Liver (tissue), 9 donors: ENCODE data around the gene RGS17. TPM values are rescaled to one million over a fixed set of nuclear protein-coding genes. Genes with fewer than 3 reads are reported as not detected.

Source experiments
- DNase-seq: peaks from one replicate; pipeline ENCODE4 v3.0.0-alpha.2; 2017; ENCODE audit warnings: low spot score
- H3K27ac ChIP-seq, 2 donors: one replicate each; pipeline ENCODE4 v1.7.0; 2013; ENCODE audit warnings: inconsistent platforms in 2 of 2, low read length in 2 of 2, control low read depth in 1 of 2, low read depth in 1 of 2, mild to moderate bottlenecking in 1 of 2
- H3K27me3 ChIP-seq, 4 donors: one replicate each; pipeline versions ENCODE4 v1.6.1 to v1.7.0; 2013; ENCODE audit warnings: low read length in 3 of 4, inconsistent platforms in 1 of 4, mild to moderate bottlenecking in 1 of 4, moderate library complexity in 1 of 4; ENCODE audit not compliant: control insufficient read depth in 4 of 4, insufficient read depth in 4 of 4
- H3K36me3 ChIP-seq, 4 donors: one replicate each; pipeline versions ENCODE4 v1.6.1 to v1.7.0; 2013; ENCODE audit warnings: low read length in 3 of 4, mild to moderate bottlenecking in 3 of 4, low read depth in 1 of 4, moderate library complexity in 1 of 4; ENCODE audit not compliant: control insufficient read depth in 4 of 4, insufficient read depth in 3 of 4
- H3K4me1 ChIP-seq, 4 donors: one replicate each; pipeline versions ENCODE4 v1.6.1 to v1.7.0; 2013; ENCODE audit warnings: low read length in 3 of 4, mild to moderate bottlenecking in 3 of 4, moderate library complexity in 1 of 4; ENCODE audit not compliant: control insufficient read depth in 4 of 4, insufficient read depth in 4 of 4
- H3K4me3 ChIP-seq, 3 donors: one replicate each; pipeline versions ENCODE4 v1.6.1 to v1.7.0; 2013; ENCODE audit warnings: low read length in 3 of 3, control low read depth in 1 of 3, low read depth in 1 of 3, mild to moderate bottlenecking in 1 of 3
- H3K9ac ChIP-seq, 2 donors: one replicate each; pipeline ENCODE4 v1.7.0; 2013; ENCODE audit warnings: low read length in 2 of 2, mild to moderate bottlenecking in 2 of 2, moderate library complexity in 2 of 2, control low read depth in 1 of 2, low read depth in 1 of 2
- H3K9me3 ChIP-seq, 4 donors: one replicate each; pipeline versions ENCODE4 v1.6.1 to v1.7.0; 2013; ENCODE audit warnings: low read length in 3 of 4; ENCODE audit not compliant: control insufficient read depth in 4 of 4
- ATF3 ChIP-seq: IDR thresholded peaks from 2 replicates; pipeline ENCODE4 v1.6.1; 2016; ENCODE audit warnings: antibody characterized with exemption
- CTCF ChIP-seq: fragments of 150-350 bp; IDR thresholded peaks from 2 replicates; pipeline ENCODE4 v1.5.1; 2017; ENCODE audit warnings: improper control_type of control experiment, low read depth, low read length; ENCODE audit not compliant: missing input control
- FOXA1 ChIP-seq: IDR thresholded peaks from 2 replicates; pipeline ENCODE4 v1.6.1; 2016; ENCODE audit warnings: antibody characterized with exemption
- FOXA2 ChIP-seq: IDR thresholded peaks from 2 replicates; pipeline ENCODE4 v1.6.1; 2016; ENCODE audit warnings: antibody characterized with exemption
- GABPA ChIP-seq, 2 donors: IDR thresholded peaks in 1 of 2; conservative IDR thresholded peaks in 1 of 2; 2 replicates each; pipeline ENCODE4 v1.6.1; 2016; ENCODE audit warnings: antibody characterized with exemption in 2 of 2, mild to moderate bottlenecking in 1 of 2, moderate library complexity in 1 of 2
- HNF4A ChIP-seq, 2 donors: conservative IDR thresholded peaks; 2 replicates each; pipeline ENCODE4 v1.6.1; 2016; ENCODE audit warnings: antibody characterized with exemption in 2 of 2, mild to moderate bottlenecking in 2 of 2
- HNF4G ChIP-seq: IDR thresholded peaks from 2 replicates; pipeline ENCODE4 v1.6.1; 2016; ENCODE audit warnings: antibody characterized with exemption
- JUND ChIP-seq, 2 donors: IDR thresholded peaks; 2 replicates each; pipeline ENCODE4 v1.6.1; 2016; ENCODE audit warnings: antibody characterized with exemption in 2 of 2
- MAX ChIP-seq: IDR thresholded peaks from 2 replicates; pipeline ENCODE4 v1.6.1; 2016; ENCODE audit warnings: antibody characterized with exemption
- NR2F2 ChIP-seq: IDR thresholded peaks from 2 replicates; pipeline ENCODE4 v1.6.1; 2016; ENCODE audit warnings: antibody characterized with exemption
- RAD21 ChIP-seq, 2 donors: IDR thresholded peaks; 2 replicates each; pipeline ENCODE4 v1.6.1; 2016; ENCODE audit warnings: antibody characterized with exemption in 2 of 2, mild to moderate bottlenecking in 2 of 2
- REST ChIP-seq: IDR thresholded peaks from 2 replicates; pipeline ENCODE4 v1.6.1; 2016; ENCODE audit warnings: antibody characterized with exemption, mild to moderate bottlenecking
- RXRA ChIP-seq, 2 donors: IDR thresholded peaks; 2 replicates each; pipeline ENCODE4 v1.6.1; 2017 to 2018; ENCODE audit warnings: antibody characterized with exemption in 2 of 2, mild to moderate bottlenecking in 1 of 2
- SP1 ChIP-seq: IDR thresholded peaks from 2 replicates; pipeline ENCODE4 v1.6.1; 2018; ENCODE audit warnings: antibody characterized with exemption, mild to moderate bottlenecking
- YY1 ChIP-seq: IDR thresholded peaks from 2 replicates; pipeline ENCODE4 v1.6.1; 2016; ENCODE audit warnings: antibody characterized with exemption, mild to moderate bottlenecking
- ZBTB33 ChIP-seq: IDR thresholded peaks from 2 replicates; pipeline ENCODE4 v1.6.1; 2016; ENCODE audit warnings: antibody characterized with exemption
- WGBS: extraction: QIAGEN DNeasy Blood & Tissue Kit; methylation state at CpG from one replicate; pipeline ENCODE4 v1.1.7; 2013; 5-methylcytosine and 5-hydroxymethylcytosine counted together
- polyA plus RNA-seq, 2 donors: library from polyadenylated mRNA; stranded (reverse) in 1 of 2; unstranded in 1 of 2; fragments of 200-250 nt in 1 of 2; fragments of >200 nt in 1 of 2; fragmentation: Nextera tagmentation in 1 of 2; extraction: Ambion mirVana in 1 of 2; gene quantifications; one replicate each; pipeline versions ENCODE4 v1.2.1 to v1.2.3, GENCODE V29; 2013 to 2015
- total RNA-seq, 2 donors: library from RNA; depleted of rRNA; stranded (reverse); fragments of >200 nt; gene quantifications; one replicate each; pipeline ENCODE4 v1.2.3, GENCODE V29; 2014
- donor health status: healthy.
- donor health status: healthy.
- donor health status: healthy.
- donor health status: healthy.
- donor health status: healthy.

RGS17 gene
- total and polyA plus RNA-seq, 4 donors, result under 0.01 to 0.09 (median 0.03) TPM

GRCh38 chr6:153043719-153044118, 87.4 kb downstream of the RGS17 start:
- no peaks in the 10 kb centered on the region for H3K4me1 ChIP-seq
- 86% methylated on average over 3 of the region's 3 CpGs for WGBS
- DNase-seq, result no peak
- TF ChIP-seq RAD21 (IDR thresholded peaks at IDR 0.05), result no peak
- no peak for TF ChIP-seq JUND (IDR thresholded peaks at IDR 0.05)
- TF ChIP-seq RXRA (IDR thresholded peaks at IDR 0.05), result no peak
- TF ChIP-seq ZBTB33, result no peak
- no peak for TF ChIP-seq FOXA1
- no peak for TF ChIP-seq SP1
- no peak for TF ChIP-seq YY1
- TF ChIP-seq NR2F2, result no peak
- no peak for TF ChIP-seq MAX
- no peak for TF ChIP-seq FOXA2
- H3K9ac ChIP-seq, result no peak overlapping the region
- no peak overlapping the region for H3K27ac ChIP-seq
- peaks cover 0 to 5% (median 0%) of the 10 kb centered on the region in 4 donors for H3K27me3 ChIP-seq
- no peak overlapping the region for H3K4me3 ChIP-seq
- H3K9me3 ChIP-seq, result no peaks in the 10 kb centered on the region
- no peaks in the 10 kb centered on the region for H3K36me3 ChIP-seq

- H3K27ac ChIP-seq, result no peak overlapping the region
- no peak for TF ChIP-seq NR2F2
- no peak for TF ChIP-seq JUND (IDR thresholded peaks at IDR 0.05)
- TF ChIP-seq YY1, result no peak
- no peak for TF ChIP-seq RAD21 (IDR thresholded peaks at IDR 0.05)
- no peak for TF ChIP-seq GABPA (IDR thresholded peaks at IDR 0.05 in 1 of 2, conservative IDR thresholded peaks at IDR 0.05 in 1 of 2)
- TF ChIP-seq ATF3, result no peak
- no peak overlapping the region for H3K4me3 ChIP-seq
- no peaks in the 10 kb centered on the region for H3K9me3 ChIP-seq
- no peak overlapping the region for H3K9ac ChIP-seq
- H3K27me3 ChIP-seq, result peaks cover 0 to 5% (median 0%) of the 10 kb centered on the region in 4 donors
- no peaks in the 10 kb centered on the region for H3K36me3 ChIP-seq
- no peak for DNase-seq
- WGBS, result 81% methylated on average over 4 of the region's 4 CpGs
- H3K4me1 ChIP-seq, result peaks cover 0 to 5% (median 0%) of the 10 kb centered on the region in 4 donors
Observed at GRCh38 chr6:153038378-153039057, 92.6 kb downstream of the RGS17 start.

GRCh38 chr6:153034139-153034538, 96.9 kb downstream of the RGS17 start:
- H3K9ac ChIP-seq, result no peak overlapping the region
- H3K27me3 ChIP-seq, result peaks cover 0 to 2% (median 0%) of the 10 kb centered on the region in 4 donors
- H3K36me3 ChIP-seq, result no peaks in the 10 kb centered on the region
- peaks cover 0 to 7% (median 1%) of the 10 kb centered on the region in 4 donors for H3K4me1 ChIP-seq
- no peak for DNase-seq
- H3K27ac ChIP-seq, result no peak overlapping the region
- no peak overlapping the region for H3K4me3 ChIP-seq
- no peaks in the 10 kb centered on the region for H3K9me3 ChIP-seq
- whole genome bisulfite sequencing, result 97% methylated on average over 9 of the region's 9 CpGs
- TF ChIP-seq JUND (IDR thresholded peaks at IDR 0.05), result no peak
- TF ChIP-seq REST, result no peak
- no peak for TF ChIP-seq MAX
- no peak for TF ChIP-seq HNF4A (conservative IDR thresholded peaks at IDR 0.05)
- no peak for TF ChIP-seq YY1
- no peak for TF ChIP-seq HNF4G
- no peak for TF ChIP-seq GABPA (IDR thresholded peaks at IDR 0.05 in 1 of 2, conservative IDR thresholded peaks at IDR 0.05 in 1 of 2)
- no peak for TF ChIP-seq RXRA (IDR thresholded peaks at IDR 0.05)
- TF ChIP-seq ATF3, result no peak
- no peak for TF ChIP-seq RAD21 (IDR thresholded peaks at IDR 0.05)
- TF ChIP-seq NR2F2, result no peak
- TF ChIP-seq FOXA2, result no peak
- no peak for TF ChIP-seq CTCF
